T-helper 2 cell treated with Interferon-gamma antibody and Interleukin-4, amounts not matched to agents 5 μg/mL and 100 μg/mL, for 36 hours (primary cell): ENCODE data around the gene ZSCAN1.

Source experiments
- DNase-seq: peaks from one replicate; pipeline ENCODE4 v3.0.0; 2021; ENCODE audit warnings: low spot score
- H3K27ac Mint-ChIP-seq: one replicate; pipeline ENCODE4 v1.8.0; 2021; ENCODE audit warnings: mild to moderate bottlenecking, mixed read lengths
- H3K27me3 Mint-ChIP-seq: one replicate; pipeline ENCODE4 v1.8.0; 2021; ENCODE audit warnings: low read depth, mixed read lengths
- H3K36me3 Mint-ChIP-seq: one replicate; pipeline ENCODE4 v1.8.0; 2021; ENCODE audit warnings: low read depth, mixed read lengths
- H3K4me1 Mint-ChIP-seq: one replicate; pipeline ENCODE4 v1.8.0; 2021; ENCODE audit warnings: low read depth, mixed read lengths
- H3K4me3 Mint-ChIP-seq: one replicate; pipeline ENCODE4 v1.8.0; 2022; ENCODE audit warnings: mild to moderate bottlenecking, moderate library complexity, mixed read lengths
- H3K9me3 Mint-ChIP-seq: one replicate; pipeline ENCODE4 v1.8.0; 2021; ENCODE audit warnings: mixed read lengths

The ZSCAN1 gene

GRCh38 chr19:58021541-58022282 lies 12.1 kb upstream of the ZSCAN1 start:
- no peak overlapping the region for H3K27ac Mint-ChIP-seq
- H3K9me3 Mint-ChIP-seq, result peaks cover 46% of the 10 kb centered on the region
- no peak for DNase-seq

GRCh38 chr19:58022283-58022660 lies 11.6 kb upstream of the ZSCAN1 start:
- DNase-seq, result no peak
- Mint-ChIP-seq H3K27me3 (no peaks in the 10 kb centered on the region), H3K36me3 (peaks cover 3% of the 10 kb centered on the region), H3K4me3 (no peak overlapping the region), H3K9me3 (peaks cover 43% of the 10 kb centered on the region), H3K27ac (no peak overlapping the region), H3K4me1 (no peaks in the 10 kb centered on the region)

More at GRCh38 chr19:58021541-58022282, 12.1 kb upstream of the ZSCAN1 start:
- no peaks in the 10 kb centered on the region for H3K4me1 Mint-ChIP-seq
- peaks cover 3% of the 10 kb centered on the region for H3K36me3 Mint-ChIP-seq
- no peak overlapping the region for H3K4me3 Mint-ChIP-seq
- no peaks in the 10 kb centered on the region for H3K27me3 Mint-ChIP-seq

GRCh38 chr19:58024661-58025060 lies 9.2 kb upstream of the ZSCAN1 start:
- H3K36me3 Mint-ChIP-seq, result peaks cover 4% of the 10 kb centered on the region
- H3K4me1 Mint-ChIP-seq, result no peaks in the 10 kb centered on the region
- H3K27me3 Mint-ChIP-seq, result no peaks in the 10 kb centered on the region
- H3K9me3 Mint-ChIP-seq, result peaks cover 54% of the 10 kb centered on the region
- no peak overlapping the region for H3K4me3 Mint-ChIP-seq
- H3K27ac Mint-ChIP-seq, result no peak overlapping the region
- DNase-seq, result no peak

- no peak overlapping the region for H3K4me3 Mint-ChIP-seq
- H3K27me3 Mint-ChIP-seq, result peaks cover 2% of the 10 kb centered on the region
- no peaks in the 10 kb centered on the region for H3K4me1 Mint-ChIP-seq
- H3K36me3 Mint-ChIP-seq, result peaks cover 11% of the 10 kb centered on the region
- H3K27ac Mint-ChIP-seq, result no peak overlapping the region
- H3K9me3 Mint-ChIP-seq, result peaks cover 31% of the 10 kb centered on the region
- DNase-seq, result no peak
Measured at GRCh38 chr19:58034477-58034793, 610 bp downstream of the ZSCAN1 start.

GRCh38 chr19:58035863-58036262 lies 2.0 kb downstream of the ZSCAN1 start:
- Mint-ChIP-seq H3K4me3 (no peak overlapping the region), H3K9me3 (peaks cover 30% of the 10 kb centered on the region), H3K27ac (no peak overlapping the region), H3K27me3 (peaks cover 2% of the 10 kb centered on the region), H3K4me1 (no peaks in the 10 kb centered on the region), H3K36me3 (peaks cover 10% of the 10 kb centered on the region)
- DNase-seq, result no peak

- peaks cover 37% of the 10 kb centered on the region for H3K9me3 Mint-ChIP-seq
- H3K4me3 Mint-ChIP-seq, result no peak overlapping the region
- peaks cover 10% of the 10 kb centered on the region for H3K36me3 Mint-ChIP-seq
- H3K27me3 Mint-ChIP-seq, result peaks cover 2% of the 10 kb centered on the region
- no peaks in the 10 kb centered on the region for H3K4me1 Mint-ChIP-seq
- H3K27ac Mint-ChIP-seq, result no peak overlapping the region
- no peak for DNase-seq
Measured at GRCh38 chr19:58037927-58038687, 4.3 kb downstream of the ZSCAN1 start.

- DNase-seq, result no peak
- no peak overlapping the region for H3K4me3 Mint-ChIP-seq
- no peaks in the 10 kb centered on the region for H3K4me1 Mint-ChIP-seq
- H3K9me3 Mint-ChIP-seq, result peaks cover 43% of the 10 kb centered on the region
- H3K27ac Mint-ChIP-seq, result no peak overlapping the region
- peaks cover 2% of the 10 kb centered on the region for H3K27me3 Mint-ChIP-seq
- peaks cover 10% of the 10 kb centered on the region for H3K36me3 Mint-ChIP-seq
Measured at GRCh38 chr19:58038688-58039204, 4.9 kb downstream of the ZSCAN1 start.

- peaks cover 33% of the 10 kb centered on the region for H3K9me3 Mint-ChIP-seq
- no peaks in the 10 kb centered on the region for H3K4me1 Mint-ChIP-seq
- H3K27me3 Mint-ChIP-seq, result no peaks in the 10 kb centered on the region
Measured at GRCh38 chr19:58040751-58041525, 7.1 kb downstream of the ZSCAN1 start.

GRCh38 chr19:58042495-58043340 lies 8.9 kb downstream of the ZSCAN1 start:
- H3K4me1 Mint-ChIP-seq, result no peaks in the 10 kb centered on the region
- H3K36me3 Mint-ChIP-seq, result peaks cover 2% of the 10 kb centered on the region
- H3K27me3 Mint-ChIP-seq, result no peaks in the 10 kb centered on the region
- DNase-seq, result no peak
- H3K9me3 Mint-ChIP-seq, result peaks cover 36% of the 10 kb centered on the region
- H3K27ac Mint-ChIP-seq, result no peak overlapping the region
- no peak overlapping the region for H3K4me3 Mint-ChIP-seq

More at GRCh38 chr19:58040751-58041525, 7.1 kb downstream of the ZSCAN1 start:
- peaks cover 5% of the 10 kb centered on the region for H3K36me3 Mint-ChIP-seq
- H3K27ac Mint-ChIP-seq, result no peak overlapping the region
- DNase-seq, result no peak
- no peak overlapping the region for H3K4me3 Mint-ChIP-seq

- H3K4me3 Mint-ChIP-seq, result no peak overlapping the region
- DNase-seq, result no peak
- H3K4me1 Mint-ChIP-seq, result no peaks in the 10 kb centered on the region
- H3K36me3 Mint-ChIP-seq, result no peaks in the 10 kb centered on the region
- H3K27ac Mint-ChIP-seq, result no peak overlapping the region
- no peaks in the 10 kb centered on the region for H3K27me3 Mint-ChIP-seq
- H3K9me3 Mint-ChIP-seq, result peaks cover 35% of the 10 kb centered on the region
Measured at GRCh38 chr19:58044391-58044790, 10.6 kb downstream of the ZSCAN1 start.

GRCh38 chr19:58044886-58045285 lies 11.1 kb downstream of the ZSCAN1 start:
- no peaks in the 10 kb centered on the region for H3K4me1 Mint-ChIP-seq
- peaks cover 38% of the 10 kb centered on the region for H3K9me3 Mint-ChIP-seq
- no peak for DNase-seq

GRCh38 chr19:58045411-58046050 lies 11.7 kb downstream of the ZSCAN1 start:
- H3K4me1 Mint-ChIP-seq, result no peaks in the 10 kb centered on the region
- no peak for DNase-seq
- H3K9me3 Mint-ChIP-seq, result peaks cover 40% of the 10 kb centered on the region
- no peaks in the 10 kb centered on the region for H3K27me3 Mint-ChIP-seq
- no peak overlapping the region for H3K27ac Mint-ChIP-seq
- H3K36me3 Mint-ChIP-seq, result no peaks in the 10 kb centered on the region
- no peak overlapping the region for H3K4me3 Mint-ChIP-seq

More at GRCh38 chr19:58044886-58045285, 11.1 kb downstream of the ZSCAN1 start:
- no peaks in the 10 kb centered on the region for H3K27me3 Mint-ChIP-seq
- no peak overlapping the region for H3K4me3 Mint-ChIP-seq
- no peak overlapping the region for H3K27ac Mint-ChIP-seq
- no peaks in the 10 kb centered on the region for H3K36me3 Mint-ChIP-seq

GRCh38 chr19:58046856-58047255 lies 13.0 kb downstream of the ZSCAN1 start:
- Mint-ChIP-seq H3K4me1 (no peaks in the 10 kb centered on the region), H3K27ac (no peak overlapping the region), H3K27me3 (no peaks in the 10 kb centered on the region), H3K9me3 (peaks cover 47% of the 10 kb centered on the region), H3K4me3 (no peak overlapping the region), H3K36me3 (no peaks in the 10 kb centered on the region)
- no peak for DNase-seq
